Cardiac muscle cell (in vitro differentiated cells and primary cell): Measurements from ENCODE around the gene TRAPPC2. TPM values are rescaled to one million over a fixed set of nuclear protein-coding genes. Genes with fewer than 3 reads are reported as not detected.
"Not testable (repeated sequence)": the region's sequence is repeated elsewhere in the genome, so short reads cannot be mapped to it uniquely, and the experiment has no call there.

Experiments used
- DNase-seq, 2 donors: peaks; one replicate each; pipeline versions ENCODE4 v3.0.0 to v3.0.0-alpha.2; 2010 to 2017; ENCODE audit warnings: low read depth in 1 of 2, low spot score in 1 of 2
- H3K27ac ChIP-seq: fragments of 200-600 bp; sonication (generic); 2 replicates; pipeline ENCODE4 v1.5.1; 2016
- H3K27me3 ChIP-seq: fragments of 200-600 bp; sonication (generic); 2 replicates; pipeline ENCODE4 v1.6.0; 2016; ENCODE audit warnings: control low read depth
- H3K36me3 ChIP-seq: fragments of 200-600 bp; sonication (generic); 2 replicates; pipeline ENCODE4 v1.5.1; 2016; ENCODE audit warnings: control low read depth
- H3K4me1 ChIP-seq: fragments of 200-600 bp; sonication (generic); 2 replicates; pipeline ENCODE4 v1.8.1; 2017; ENCODE audit warnings: low read depth, mild to moderate bottlenecking, mixed run types
- H3K4me3 ChIP-seq: fragments of 200-600 bp; sonication (generic); 2 replicates; pipeline ENCODE4 v1.5.1; 2016; ENCODE audit warnings: mild to moderate bottlenecking
- H3K9me3 ChIP-seq: fragments of 200-600 bp; sonication (generic); 2 replicates; pipeline ENCODE4 v1.5.1; 2017; ENCODE audit warnings: low read depth, mild to moderate bottlenecking, control low read depth
- polyA plus RNA-seq: library from polyadenylated mRNA; unstranded; fragments of >200 nt; fragmentation: Nextera tagmentation; extraction: Ambion mirVana; gene quantifications from 2 replicates; pipeline ENCODE4 v1.2.1, GENCODE V29; 2016
- total RNA-seq: library from RNA; depleted of rRNA; stranded (reverse); fragments of >200 nt; gene quantifications from 2 replicates; pipeline ENCODE4 v1.2.3, GENCODE V29; 2016
- TF ChIP-seq, protein P1 (sequence below): IDR thresholded peaks from 2 replicates; pipeline ENCODE4 v1.5.1; 2012; ENCODE audit warnings: low read depth, mild to moderate bottlenecking, low read length

TRAPPC2 gene
- total and polyA plus RNA-seq, 2 experiments from 2014 or later, result 25.2 to 27.9 TPM

DNA sequence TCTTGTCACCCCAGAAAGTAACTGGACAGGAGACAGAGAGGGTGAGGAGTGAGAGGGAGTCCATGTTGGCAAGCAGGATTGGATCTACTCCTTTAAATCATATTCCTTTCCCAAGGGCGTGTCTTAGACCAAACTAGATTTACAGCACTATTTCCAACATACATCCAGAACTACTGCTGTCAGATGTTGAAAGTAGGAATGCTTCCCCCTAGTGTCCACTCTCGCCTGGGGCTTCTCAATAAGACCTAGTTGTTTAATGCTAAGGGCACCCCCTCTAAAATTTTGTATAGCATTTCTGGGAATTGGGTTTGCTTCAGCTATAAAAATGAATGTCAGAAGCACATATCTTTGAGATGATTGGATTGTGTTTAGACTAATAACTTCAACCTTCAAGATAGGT, 13.4 kb upstream of the TRAPPC2 start:
- Histone ChIP-seq H3K36me3 (peaks cover 42% of the 10 kb centered on the region), H3K4me1 (no peaks in the 10 kb centered on the region), H3K4me3 (no peak overlapping the region), H3K27me3 (no peaks in the 10 kb centered on the region), H3K27ac (no peak overlapping the region), H3K9me3 (no peaks in the 10 kb centered on the region)
- peak; percentile 60 to 76 for DNase-seq
- TF ChIP-seq, protein P1, sequence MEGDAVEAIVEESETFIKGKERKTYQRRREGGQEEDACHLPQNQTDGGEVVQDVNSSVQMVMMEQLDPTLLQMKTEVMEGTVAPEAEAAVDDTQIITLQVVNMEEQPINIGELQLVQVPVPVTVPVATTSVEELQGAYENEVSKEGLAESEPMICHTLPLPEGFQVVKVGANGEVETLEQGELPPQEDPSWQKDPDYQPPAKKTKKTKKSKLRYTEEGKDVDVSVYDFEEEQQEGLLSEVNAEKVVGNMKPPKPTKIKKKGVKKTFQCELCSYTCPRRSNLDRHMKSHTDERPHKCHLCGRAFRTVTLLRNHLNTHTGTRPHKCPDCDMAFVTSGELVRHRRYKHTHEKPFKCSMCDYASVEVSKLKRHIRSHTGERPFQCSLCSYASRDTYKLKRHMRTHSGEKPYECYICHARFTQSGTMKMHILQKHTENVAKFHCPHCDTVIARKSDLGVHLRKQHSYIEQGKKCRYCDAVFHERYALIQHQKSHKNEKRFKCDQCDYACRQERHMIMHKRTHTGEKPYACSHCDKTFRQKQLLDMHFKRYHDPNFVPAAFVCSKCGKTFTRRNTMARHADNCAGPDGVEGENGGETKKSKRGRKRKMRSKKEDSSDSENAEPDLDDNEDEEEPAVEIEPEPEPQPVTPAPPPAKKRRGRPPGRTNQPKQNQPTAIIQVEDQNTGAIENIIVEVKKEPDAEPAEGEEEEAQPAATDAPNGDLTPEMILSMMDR, result peak; percentile 52

DNA sequence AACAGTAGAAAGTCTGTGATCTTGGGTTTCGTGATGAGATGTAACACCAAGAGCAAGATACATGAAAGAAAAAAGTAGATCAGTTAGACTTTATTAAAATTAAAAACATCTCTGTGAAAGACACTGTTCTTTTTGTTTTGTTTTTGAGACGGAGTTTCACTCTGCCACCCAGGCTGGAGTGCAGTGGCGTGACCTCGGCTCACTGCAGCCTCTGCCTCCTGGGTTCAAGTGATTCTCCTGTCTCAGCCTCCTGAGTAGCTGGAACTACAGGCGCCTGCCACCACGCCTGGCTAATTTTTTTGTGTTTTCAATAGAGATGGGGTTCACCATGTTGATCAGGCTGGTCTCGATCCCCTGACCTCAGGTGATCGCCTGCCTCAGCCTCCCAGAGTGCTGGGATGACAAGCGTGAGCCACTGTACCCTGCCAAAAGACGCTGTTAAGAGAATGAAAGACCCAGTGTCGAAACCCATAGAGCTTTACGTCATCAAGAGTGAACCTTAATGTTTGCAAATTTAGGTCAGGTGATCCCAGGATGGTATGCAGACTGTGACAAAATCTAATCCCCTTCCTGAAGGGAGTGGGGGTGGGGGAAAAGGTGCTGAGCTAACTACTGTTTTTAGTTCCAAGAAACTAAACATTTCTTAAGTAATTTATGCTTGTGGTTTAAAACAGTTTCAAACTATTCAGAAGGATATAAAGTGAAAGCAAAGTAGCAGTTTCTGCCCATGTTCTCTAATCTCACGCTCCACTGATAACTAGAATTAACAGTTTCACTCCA, 8.2 kb upstream of the TRAPPC2 start:
- DNase-seq, result peak in 1 of 2 donors; percentile 18
- Histone ChIP-seq H3K9me3 (no peaks in the 10 kb centered on the region), H3K27ac (no peak overlapping the region), H3K4me1 (no peaks in the 10 kb centered on the region), H3K4me3 (no peak overlapping the region), H3K36me3 (peaks cover 38% of the 10 kb centered on the region), H3K27me3 (no peaks in the 10 kb centered on the region)
- TF ChIP-seq, protein P1, result no peak

DNA sequence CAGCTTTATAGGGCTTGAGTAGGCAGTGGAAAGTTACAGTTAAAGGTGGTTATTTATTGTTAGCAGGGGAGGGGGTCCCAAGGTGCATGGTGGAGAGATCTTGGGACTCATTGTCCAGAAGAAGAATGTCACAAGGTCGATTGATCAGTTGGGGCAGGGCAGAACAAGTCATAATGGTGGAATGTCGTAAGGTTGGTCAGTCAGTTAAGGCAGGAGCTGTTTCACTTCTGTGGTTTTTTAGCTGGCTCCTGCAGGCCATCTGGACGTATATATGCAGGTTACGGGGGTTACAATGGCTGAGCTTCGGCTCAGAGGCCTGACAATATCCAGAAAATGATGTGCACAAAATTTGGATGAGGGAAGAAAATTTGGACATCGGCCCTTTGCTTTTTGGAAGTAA, 7.3 kb upstream of the TRAPPC2 start:
- H3K27me3 ChIP-seq, result no peaks in the 10 kb centered on the region

DNA sequence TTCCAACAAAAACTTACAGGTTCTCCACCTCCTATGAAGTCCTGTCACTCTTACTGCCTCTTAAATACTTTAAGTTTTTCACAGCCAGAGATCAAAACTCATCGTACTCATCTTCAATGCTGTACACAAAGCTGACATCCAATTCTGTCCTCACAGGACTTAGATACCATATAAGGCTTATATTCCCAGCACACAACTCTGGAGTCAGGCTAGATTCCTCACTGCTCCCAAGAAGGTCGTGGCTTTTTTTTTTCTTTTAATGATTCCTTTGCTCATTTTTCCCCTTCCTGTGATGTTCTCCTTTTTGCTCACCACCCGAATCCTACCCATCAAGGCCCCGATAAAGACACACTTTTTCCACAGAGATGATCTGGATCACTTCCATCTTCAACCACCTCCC, 914 bp downstream of the TRAPPC2 start:
- Histone ChIP-seq H3K27me3 (no peaks in the 10 kb centered on the region), H3K36me3 (peaks cover 12% of the 10 kb centered on the region), H3K4me3 (peak overlapping the region; percentile 77), H3K27ac (peak overlapping the region; percentile 90), H3K9me3 (no peaks in the 10 kb centered on the region), H3K4me1 (peaks cover 13% of the 10 kb centered on the region)
- no peak for DNase-seq
- TF ChIP-seq, protein P1, result no peak

More for the DNA sequence above, 7.3 kb upstream of the TRAPPC2 start:
- Histone ChIP-seq H3K27ac (no peak overlapping the region), H3K4me3 (no peak overlapping the region), H3K4me1 (no peaks in the 10 kb centered on the region), H3K9me3 (no peaks in the 10 kb centered on the region), H3K36me3 (peaks cover 38% of the 10 kb centered on the region)
- no peak for DNase-seq
- TF ChIP-seq, protein P1, result no peak

DNA sequence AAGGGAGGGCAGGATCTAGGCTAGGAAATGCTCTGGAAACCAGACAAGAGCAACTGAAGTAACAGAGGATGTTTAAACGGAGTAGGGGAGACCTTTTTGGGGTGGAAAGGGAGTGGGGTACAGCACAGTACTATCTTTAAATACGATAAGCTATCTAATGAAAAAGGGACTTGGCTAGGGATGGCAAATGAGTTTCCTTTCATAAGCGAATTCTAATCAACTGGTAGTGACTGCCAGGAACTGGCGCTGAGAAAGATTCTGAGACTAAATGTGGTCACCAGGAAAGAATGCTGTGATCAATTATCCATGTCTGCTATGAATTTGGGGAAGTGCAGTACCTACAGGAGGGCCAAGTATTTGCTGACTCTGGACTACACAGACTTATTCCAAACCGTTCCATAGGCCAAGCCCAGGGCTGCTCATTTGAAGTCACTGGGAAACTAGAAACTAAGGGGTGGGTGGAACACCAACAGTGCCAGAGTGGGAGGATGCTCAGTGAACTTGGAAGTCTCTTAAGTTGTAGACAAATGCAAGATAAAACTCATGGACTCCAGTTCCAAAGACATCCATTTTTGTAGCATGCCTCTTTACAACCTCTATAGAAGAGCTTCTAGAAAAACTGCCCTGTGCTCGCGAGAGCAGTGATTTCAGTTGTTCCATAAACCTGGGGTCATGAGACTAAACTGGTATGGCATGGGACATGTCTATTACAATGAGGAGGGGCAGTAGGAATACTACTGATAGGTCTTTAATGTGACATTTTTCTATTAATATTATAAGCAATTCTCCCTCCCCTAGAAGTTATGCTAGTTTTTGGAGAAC, 2.0 kb downstream of the TRAPPC2 start:
- TF ChIP-seq, protein P1, result no peak
- DNase-seq, result no peak
- no peak overlapping the region for H3K4me3 ChIP-seq
- H3K36me3 ChIP-seq, result peaks cover 6% of the 10 kb centered on the region
- H3K4me1 ChIP-seq, result peaks cover 13% of the 10 kb centered on the region
- no peaks in the 10 kb centered on the region for H3K9me3 ChIP-seq
- no peak overlapping the region for H3K27ac ChIP-seq
- no peaks in the 10 kb centered on the region for H3K27me3 ChIP-seq

DNA sequence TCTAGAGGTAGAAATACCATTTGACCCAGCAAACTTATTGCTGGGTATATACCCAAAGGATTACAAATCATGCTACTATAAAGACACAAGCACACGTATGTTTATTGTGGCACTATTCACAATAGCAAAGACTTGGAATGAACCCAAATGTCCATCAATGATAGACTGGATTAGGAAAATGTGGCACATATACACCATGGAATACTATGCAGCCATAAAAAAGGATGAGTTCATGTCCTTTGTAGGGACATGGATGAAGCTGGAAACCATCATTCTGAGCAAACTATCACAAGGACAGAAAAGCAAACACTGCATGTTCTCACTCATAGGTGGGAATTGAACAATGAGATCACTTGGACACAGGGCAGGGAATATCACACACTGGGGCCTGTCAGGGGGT, 3.9 kb downstream of the TRAPPC2 start:
- H3K36me3 ChIP-seq, H3K27me3 ChIP-seq, H3K4me3 ChIP-seq, H3K4me1 ChIP-seq, H3K27ac ChIP-seq, H3K9me3 ChIP-seq, DNase-seq: not testable (repeated sequence)

DNA sequence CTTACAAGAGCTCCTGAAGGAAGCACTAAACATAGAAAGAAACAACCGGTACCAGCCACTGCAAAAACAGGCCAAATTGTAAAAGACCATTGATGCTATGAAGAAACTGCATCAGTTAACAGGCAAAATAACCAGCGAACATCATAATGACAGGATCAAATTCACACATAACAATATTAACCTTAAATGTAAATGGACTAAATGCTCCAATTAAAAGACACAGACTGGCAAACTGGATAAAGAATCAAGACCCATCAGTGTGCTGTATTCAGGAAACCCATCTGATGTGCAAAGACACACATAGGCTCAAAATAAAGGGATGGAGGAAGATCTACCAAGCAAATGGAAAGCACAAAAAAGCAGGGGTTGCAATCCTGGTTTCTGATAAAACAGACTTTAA, 7.8 kb downstream of the TRAPPC2 start:
- not testable (repeated sequence) for H3K27ac ChIP-seq, H3K4me1 ChIP-seq, H3K36me3 ChIP-seq, H3K27me3 ChIP-seq, H3K4me3 ChIP-seq, DNase-seq, H3K9me3 ChIP-seq

DNA sequence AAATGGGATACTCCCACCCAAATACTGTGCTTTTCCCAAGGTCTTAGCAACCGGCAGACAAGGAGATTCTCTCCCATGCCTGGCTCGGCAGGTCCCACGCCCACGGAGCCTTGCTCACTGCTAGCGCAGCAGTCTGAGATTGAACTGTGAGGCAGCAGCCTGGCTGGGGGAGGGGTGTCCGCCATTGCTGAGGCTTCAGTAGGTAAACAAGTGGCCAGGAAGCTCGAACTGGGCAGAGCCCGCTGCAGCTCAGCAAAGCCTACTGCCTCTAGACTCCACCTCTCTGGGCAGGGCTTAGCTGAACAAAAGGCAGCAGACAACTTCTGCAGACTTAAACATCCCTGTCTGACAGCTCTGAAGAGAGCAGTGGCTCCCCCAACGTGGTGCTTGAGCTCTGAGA, 9.5 kb downstream of the TRAPPC2 start:
- not testable (repeated sequence) for DNase-seq, H3K27ac ChIP-seq, H3K36me3 ChIP-seq, H3K4me1 ChIP-seq, H3K4me3 ChIP-seq, H3K9me3 ChIP-seq, H3K27me3 ChIP-seq
